ENCODE results near the gene BEND2.
A peak's percentile ranks its signal among the peaks of the same experiment; 100 is the strongest.
"Not testable (repeated sequence)": the region's sequence is repeated elsewhere in the genome, so short reads cannot be mapped to it uniquely, and the experiment has no call there.

Gene BEND2

DNA sequence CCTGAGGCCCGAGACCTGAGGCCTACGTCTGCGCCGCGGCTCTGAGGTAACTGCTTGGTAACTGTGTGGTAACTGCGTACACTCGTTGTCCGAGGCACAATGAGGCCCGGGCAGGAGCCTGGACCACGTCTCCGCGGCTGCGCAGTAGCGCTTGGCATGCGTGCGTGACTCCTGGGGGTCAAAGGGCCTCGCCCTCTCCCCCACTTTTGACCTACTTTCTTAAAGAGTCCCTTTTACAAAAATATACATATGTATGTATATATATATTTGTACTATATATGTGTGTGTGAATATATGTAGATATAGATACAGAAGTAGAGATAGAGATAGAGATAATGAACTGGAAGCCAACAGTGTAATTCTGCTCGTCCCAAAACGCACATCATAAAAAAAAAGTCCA, at the start of gene BEND2:
Gene BEND2 (minus strand): TSS at position 101 of the 400 bp plus-strand sequence. CDS start 136 bp downstream, outside the sequence.
- no peak for DNase-seq

DNA sequence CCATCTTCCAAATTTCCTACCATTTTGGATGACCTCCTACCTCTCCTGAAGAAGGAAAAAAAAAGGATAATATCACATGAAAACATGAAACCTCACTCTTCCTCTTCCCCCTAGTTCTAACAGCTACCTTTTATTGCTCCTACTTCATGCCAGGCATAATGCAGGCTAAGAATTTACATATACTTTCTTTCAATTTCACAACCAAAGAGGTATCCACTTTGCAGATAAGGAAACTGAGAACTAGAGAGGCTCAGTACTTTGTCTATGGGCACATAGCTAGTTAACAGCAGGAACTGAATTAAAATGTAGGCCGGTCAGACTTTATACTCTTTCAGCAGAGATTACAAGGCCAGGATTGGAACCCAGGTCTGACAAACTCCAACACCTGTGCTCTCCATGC, 34.4 kb upstream of the BEND2 start:
- no peak for DNase-seq

DNA sequence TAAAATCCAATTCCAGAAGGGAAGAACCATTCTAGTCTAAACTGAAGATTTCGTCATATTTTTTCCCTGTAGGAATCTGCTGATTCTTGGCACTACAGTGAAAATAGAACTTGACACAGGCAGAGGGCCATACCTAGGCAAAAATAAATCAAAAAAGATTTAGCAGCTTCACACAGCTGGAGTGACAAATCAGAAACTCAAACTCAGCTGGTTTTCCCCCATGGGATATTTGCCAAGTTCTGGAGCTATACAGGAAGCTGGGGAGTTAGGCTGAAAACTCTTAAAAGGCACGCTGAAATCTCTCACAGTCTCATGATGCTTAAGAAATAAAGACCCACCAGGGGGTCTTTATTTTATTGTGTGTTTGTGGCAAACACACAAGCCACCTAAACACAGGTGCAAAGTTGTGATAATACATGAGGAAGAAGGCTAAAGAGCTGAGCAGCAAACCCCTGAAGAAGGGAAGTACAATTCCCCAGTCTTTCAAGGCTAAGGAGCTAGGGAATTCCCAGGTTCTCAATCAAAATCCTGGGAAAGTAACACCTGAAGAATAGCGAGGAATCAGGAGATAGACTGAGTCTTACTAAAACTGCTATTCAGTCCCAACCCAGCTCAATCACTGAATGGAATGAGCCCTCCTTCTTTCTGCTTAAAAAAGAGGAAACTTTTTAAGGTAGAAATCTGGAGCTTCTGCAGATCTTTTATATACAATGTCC, 32.1 kb upstream of the BEND2 start:
- DNase-seq, result no peak

DNA sequence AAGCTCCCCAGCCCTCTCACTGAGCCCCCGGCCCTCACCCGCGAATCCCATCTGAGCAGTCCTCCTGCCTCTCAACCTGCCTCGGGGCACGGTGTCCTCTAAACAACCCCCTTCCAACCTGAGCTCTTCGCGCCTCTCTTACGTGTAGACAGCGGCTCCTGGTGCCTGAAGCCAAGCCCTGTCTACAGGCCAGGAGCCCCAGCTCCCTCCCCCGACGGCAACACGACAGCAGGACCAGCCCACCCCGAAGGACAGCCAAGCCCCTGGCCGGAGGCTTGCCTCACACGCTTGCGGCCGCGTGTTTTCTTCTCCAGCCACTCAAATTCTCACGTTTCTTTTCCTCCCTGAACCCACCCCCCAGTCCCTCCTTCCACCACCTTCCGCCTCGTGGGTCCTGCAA, 9.0 kb upstream of the BEND2 start:
- DNase-seq, result not testable (repeated sequence)

DNA sequence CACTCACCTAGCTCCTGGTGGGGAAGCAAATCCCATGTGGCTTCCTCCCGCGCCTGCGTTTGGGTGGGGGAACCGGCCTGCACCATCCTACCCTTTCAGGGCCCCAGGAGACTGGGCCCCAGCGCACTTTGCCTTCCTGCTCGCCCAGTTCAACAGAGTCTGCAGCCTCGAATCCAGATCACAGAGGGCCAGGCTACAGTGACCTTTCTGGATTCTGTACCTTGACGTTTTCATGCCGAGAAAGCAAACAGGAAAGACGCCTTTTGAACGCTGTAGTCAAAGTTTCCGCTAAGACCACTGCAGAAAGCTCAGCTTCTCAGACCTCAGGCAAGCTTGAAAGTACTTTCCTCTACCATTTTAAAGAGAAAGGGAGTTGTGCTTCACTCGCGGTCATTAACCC, 7.4 kb upstream of the BEND2 start:
- DNase-seq, result no peak

DNA sequence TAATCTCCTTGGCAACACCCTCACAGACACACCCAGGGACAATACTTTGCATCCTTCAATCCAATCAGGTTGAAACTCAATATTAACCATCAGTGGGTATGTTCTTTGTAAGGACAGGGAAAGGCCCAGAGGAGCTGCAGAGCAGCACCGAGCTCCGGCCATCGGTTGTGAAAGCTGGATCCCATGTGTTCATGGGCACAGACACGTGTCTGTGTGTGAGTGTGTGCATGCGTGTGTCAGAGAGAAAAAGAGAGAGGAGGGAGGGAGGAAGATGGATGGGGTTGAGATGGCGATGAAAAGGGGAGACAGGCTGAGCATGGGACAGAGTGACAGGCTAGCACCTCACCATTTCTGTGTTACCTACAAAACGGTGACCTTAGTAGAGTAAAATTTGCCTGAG, 6.8 kb upstream of the BEND2 start:
- DNase-seq, result no peak

DNA sequence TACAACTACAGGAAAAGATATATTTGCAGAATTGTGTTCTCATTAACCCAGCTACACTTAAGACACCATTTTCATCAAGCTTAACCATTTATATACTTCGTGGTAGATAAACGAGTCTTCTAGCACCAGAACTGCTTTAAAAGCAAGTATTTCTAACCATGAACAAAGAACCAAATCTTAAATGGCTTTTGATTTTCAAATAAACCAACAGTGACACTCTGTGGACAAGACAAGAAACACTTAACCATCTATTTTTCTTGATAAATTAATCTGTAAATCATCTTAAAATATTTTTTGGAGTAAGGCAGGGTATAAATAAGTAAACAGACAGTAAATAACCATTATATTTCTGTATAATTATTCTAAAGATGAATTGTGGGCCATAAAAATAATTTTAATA, 10.2 kb downstream of the BEND2 start:
- peak; percentile 5 for DNase-seq

DNA sequence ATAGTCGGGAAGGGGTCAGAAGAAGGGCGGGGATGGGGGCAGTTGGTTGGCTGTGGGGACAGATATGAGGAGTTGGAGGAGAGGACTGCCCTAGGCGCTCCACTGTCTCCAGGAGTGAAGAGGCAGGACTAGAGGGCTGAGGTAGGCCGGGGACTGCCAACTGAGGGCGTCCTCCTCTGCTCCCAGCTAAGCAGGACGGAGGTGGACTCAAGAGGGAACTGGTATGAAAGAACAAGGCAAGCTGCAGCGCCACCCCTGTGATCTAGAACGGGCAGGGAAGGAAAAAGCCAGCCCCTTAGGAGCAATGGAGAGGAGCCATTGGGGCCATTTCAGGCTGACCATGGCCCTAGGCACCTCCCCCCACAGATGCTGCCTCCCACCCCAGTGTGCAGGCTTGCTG, 14.0 kb downstream of the BEND2 start:
- no peak for DNase-seq

DNA sequence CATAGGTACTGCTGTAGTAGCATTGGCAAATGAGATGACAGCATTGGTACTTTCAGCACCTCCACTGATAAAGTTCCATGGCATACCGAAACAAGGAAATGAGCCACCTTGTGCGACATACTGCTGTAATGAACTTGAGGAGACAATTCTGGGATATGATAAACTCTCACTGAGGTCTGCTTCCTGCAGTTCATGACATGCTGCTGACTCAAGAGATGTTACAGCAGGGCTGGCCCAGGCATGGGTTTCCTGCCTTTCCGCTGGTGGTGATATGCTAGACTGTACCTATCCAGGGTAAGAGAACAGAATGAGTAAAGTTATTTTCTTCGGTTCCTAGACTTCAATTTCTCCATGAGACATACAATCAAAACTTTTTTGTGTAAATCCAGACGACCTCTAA, 17.1 kb downstream of the BEND2 start:
- no peak for DNase-seq

DNA sequence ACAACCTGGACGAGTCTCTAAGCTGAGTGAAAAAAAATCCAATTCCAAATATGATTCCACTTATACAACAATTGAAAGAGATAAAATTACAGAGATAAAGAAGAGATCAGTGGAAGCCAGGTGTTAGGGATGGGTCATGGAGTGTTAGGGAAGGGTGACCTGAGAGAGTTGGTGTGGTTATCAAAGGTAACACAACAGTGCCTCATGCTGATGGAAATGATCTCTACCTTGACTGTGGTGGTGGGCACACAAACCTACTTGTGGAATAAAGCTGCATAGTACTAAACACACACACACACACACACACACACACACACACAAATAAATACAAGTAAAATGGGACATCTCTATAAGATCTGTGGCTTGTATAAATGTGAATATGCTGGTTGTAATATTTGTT, 26.0 kb downstream of the BEND2 start:
- no peak for DNase-seq

DNA sequence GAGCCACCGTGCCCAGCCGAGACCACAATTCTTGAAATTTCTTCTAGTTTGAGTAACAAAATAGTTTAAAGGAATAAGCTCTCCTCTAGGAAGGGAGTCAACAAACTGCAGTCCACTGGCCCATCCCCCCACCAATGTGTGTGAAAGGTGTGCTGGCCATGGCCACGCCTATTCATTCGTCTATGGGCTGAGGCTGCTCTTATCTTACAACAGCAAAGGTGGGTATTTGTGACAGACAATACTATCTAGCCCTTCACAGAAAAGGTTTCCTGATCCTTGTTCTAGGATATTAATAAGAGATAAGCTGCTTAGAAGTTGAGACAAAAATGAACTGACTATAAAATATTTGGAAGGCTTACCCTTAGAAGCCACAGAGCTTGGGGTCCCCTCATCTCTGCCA, 41.2 kb downstream of the BEND2 start:
- DNase-seq, result no peak

DNA sequence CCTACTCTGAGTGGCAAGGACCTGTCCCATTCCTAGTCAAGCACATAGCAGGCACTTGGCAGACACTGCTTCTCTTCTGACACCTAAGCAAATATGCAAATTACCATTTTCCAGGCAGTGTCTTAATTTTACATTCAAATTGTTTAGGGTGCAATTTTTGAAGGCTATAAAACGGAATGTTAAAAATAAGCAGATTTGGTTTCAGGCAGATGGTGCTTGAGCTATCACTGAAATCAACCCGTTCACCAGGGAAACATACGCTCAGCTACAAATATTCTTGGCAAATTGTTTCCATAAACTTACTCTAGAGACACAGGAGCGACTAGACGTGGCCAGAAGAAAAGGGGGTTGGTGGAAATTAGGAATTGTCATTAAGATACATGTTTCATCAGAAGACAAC, 45.7 kb downstream of the BEND2 start:
- DNase-seq, result no peak

DNA sequence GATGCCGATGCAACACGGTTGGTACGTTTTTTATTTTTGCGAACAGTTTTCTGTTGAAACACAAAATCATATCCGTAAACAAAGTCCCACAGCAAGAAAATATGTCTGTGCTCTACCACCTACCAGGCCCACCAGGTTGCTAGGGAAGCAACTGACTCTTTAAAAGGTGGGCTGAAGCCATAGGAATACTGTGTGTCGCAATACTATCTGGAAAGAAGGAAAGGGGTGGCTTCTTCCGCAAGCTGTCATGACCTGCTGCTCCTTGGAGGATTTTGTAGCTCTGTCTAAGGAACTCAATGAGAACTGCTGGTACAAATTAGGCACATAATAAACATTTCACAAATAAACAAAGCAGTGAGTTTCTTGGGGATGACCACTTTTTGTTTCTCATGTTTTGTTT, 46.5 kb downstream of the BEND2 start:
- DNase-seq, result no peak

DNA sequence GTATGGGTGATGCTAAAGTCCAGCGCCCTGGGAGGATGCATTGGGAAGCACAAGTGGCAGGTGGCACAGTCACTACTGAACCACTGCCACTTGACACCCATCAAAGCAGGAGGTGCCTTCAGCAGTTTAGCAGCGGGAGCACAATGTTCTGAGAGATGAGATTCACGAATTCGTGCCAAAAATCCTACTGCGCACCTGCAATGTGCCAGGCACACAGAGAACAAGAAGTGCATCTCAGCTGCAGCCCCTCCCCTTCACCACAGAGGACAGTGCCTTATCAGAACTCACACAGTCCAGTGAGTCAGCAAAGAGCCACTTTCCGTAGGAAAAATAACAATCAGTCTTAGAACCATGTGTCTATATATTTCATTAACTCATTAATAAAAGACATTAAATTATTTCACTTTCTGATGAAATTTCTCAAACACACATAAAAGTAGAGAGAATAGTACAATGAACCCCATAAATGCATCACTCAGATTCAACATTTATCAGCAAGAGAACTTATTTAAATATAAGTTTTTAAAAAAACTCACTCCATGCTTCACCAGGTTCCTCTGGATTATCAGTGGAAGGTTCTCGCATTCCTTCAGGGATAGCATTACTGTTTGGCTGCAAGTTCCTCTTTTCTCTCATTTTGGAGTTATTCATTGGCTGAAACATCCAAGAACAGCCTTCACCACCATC, 47.0 kb downstream of the BEND2 start:
- DNase-seq, result no peak

DNA sequence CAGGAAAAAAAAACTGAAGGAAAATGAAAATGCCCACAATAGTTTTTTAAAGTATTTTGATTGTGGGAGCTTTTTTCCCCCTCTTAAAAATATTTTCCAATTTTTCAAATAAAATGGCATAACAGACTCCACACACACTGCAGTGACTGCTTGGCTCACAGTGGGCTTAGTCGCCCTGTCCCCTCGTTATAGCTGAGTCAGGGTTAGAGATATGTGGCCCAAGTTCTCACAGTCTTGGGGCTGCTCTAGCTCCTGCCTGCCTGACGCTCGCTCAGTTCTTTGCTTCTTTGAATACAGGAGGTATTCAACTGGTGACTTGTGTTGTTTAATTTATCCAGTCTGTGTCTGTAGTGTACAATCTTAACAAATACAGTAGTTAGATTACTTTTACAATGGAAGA, 47.7 kb downstream of the BEND2 start:
- no peak for DNase-seq

DNA sequence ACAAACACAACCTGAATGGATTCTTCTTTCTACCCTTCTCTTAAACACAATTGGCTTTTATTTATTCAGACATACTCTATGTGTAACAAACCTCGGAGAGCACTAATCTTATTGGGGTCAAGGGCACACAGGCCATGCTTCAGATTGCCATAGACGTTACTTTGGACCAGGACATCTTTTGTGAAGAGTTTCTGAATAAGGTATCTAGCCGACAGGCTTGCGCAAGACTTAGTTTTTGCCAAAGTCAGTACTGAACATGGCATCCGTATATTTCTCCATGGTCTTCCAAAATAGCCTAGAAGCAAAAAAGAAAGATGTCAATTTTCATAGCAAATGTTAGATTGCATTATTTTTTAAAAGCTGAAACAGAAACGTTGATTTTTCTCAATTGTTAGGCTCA, 49.8 kb downstream of the BEND2 start:
- DNase-seq, result no peak

DNA sequence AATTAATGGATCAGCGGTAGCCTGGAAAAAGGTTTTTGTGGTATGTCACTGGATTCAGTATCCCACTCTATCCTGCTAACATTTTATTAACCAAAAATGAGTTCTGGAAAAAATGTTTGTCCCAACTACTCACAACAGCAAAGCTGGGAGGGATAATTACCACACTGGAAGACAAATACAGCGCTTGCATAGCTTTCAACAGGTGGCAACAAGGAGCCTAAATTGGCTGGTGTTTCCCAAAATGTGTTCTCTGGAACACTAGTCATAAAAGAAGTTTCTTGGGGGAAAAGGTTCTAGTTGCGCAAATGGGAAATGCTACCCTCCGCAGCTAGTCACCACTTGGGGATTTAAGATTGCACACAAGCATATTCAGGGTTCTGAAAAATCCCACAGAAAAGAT, 54.6 kb downstream of the BEND2 start:
- DNase-seq, result no peak

DNA sequence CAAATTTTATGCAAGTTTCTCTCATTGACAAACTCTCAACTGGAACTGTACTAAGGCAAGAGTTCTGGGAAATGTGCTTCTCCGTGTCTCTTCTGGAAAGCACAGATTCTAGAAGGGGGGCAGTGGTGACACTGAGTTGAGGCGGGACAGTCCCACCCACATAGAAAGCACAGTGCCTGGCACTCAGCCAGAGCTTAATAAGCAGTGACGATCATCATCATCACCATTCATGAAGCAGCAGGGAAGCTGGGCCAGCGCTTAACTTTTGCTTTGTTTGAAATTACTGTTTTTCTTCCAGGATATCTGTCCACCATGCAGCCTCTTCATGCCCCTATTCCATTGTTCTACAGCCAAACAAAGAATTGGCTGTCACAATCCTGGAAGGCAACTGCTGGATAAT, 60.3 kb downstream of the BEND2 start:
- no peak for DNase-seq

DNA sequence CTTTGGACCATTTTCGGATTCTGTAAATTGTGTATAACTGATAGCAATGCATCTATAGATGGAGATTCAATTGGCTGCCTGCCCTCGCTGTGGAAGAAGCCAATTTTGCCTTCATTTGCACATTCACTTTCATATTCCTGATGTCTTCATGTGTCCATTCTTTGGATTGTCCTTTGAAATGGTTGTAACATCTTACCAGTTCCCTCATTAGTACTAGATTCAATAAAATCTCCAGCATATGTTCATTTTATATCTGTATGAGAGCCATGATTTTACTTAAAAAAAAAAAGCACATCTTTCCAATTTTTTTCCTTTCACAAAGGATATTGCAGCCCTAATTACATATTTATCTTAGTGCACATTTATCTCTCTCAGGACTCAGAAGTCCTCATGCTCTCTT, 61.7 kb downstream of the BEND2 start:
- no peak for DNase-seq

DNA sequence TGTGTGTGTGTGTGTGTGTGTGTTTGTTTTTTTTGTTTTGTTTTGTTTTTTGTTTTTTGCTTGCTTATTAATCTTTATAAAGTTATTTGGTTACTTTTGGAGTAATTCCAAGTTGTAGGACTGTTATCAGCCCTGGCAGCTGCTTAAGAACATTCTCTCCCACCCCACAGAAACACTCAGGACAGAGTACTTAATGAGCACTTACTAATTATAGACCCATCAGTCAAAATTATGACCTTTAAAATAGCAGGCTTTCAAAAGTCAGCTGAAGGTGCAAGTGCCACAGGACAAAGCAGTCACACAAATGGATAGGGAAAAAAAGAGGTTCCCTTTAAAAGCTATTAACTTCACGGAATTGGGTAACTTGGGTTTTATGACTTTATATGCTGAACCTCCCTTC, 69.0 kb downstream of the BEND2 start:
- no peak for DNase-seq

DNA sequence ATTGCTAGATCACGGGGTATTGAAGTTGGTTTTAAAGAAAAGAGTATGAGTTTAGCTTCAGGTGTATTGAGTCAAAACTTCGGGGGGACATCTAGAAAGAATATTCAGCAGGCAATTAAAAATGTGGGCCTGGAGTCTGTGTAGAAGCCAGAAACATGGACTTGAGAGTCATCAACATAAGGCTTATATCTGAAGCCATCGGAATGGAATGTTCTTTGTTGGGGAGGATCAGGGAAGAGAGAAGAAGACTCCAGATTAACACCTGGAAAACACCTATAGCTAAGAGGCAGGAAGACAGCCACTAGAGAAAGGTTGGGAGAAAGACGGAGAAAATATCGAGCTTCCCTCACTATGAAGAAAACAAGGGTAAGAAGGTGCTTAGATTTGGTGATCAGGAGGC, 69.5 kb downstream of the BEND2 start:
- DNase-seq, result no peak

DNA sequence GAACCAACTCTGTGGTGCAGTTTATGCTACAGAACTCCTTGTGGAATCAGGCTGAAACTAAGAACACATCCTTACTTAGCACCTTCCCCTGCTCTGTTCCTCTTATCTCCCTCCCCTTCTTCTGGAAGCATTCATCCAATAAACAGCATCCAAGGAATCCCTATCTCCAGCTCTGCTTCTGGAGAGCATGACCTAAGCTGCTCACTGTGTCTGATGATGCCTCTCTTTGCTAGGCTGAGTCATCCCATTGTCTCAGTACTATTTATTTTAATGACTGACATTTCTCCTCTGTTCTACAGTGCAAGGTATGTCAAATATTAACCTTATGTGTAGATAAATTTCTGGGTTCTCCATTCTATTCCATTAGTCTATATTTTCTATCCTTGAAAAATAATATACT, 71.2 kb downstream of the BEND2 start:
- DNase-seq, result no peak

DNA sequence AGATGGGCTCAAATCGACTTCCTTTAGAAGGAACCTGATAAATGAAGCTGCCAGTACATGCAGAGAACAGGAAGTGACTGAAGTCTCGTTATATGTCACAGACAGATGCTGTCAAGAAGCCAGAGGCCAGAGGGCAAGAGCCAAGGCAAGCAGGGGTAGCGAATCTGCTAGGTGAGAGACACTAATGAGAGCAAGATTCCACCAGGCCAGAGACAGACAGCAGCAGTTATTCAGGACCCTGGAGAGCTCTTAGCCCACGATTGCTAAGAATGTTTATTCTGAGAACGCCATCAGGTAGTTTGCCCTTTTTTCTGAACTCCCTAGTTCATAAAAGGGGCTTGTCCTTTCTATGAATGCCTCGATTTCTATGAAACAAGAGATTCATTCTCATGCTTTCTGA, 73.7 kb downstream of the BEND2 start:
- no peak for DNase-seq

DNA sequence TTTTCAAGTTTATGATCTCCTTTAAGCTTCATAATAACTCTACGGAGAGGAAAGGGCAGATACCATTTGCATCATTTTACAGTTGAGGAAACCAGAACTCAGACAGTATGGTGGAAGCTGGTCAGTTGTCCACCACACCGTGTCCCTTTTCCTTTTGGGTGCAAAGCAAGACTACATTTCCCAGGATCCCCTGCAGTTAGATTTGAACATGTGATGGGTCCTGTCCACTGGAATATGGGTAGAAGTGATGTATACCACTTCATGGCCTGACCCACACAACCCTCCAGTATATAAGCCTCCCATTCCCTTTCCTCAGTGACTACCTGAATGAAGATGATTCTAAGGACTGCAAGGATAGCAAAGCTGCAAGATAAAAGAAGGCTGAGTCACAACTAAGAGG, 74.7 kb downstream of the BEND2 start:
- no peak for DNase-seq

DNA sequence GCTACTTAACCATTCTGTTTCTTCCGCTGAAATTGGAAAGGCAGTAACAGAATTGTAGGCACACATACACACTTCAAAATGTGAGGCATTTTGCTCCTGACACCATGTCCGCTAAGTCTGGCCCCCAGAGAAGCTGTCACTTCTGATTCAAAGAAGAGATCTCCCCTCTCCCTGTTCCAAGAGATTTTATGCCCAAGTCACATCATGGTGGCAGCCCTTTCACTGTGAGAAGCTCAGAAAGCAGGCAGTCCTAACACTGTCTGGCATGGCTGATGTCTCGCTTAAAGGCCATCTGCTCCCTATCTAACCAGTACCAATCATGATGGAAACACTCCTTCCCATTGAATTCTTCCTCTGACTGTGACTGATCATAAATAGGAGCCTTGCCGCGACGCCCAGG, 83.9 kb downstream of the BEND2 start:
- no peak for DNase-seq

All from NCI-H1694 (cell line).